A549 (cell line): Measurements from ENCODE around the gene SLC17A2. TPM values are rescaled to one million over a fixed set of nuclear protein-coding genes. Genes with fewer than 3 reads are reported as not detected.

Experiments
- ATAC-seq, 2 experiments: fragments of 200-7000 bp in 1 of 2; fragments of >200 bp in 1 of 2; cut with Nextera tagmentation in 1 of 2; cut with Tn5 transposase in 1 of 2; 3 replicates each; pipeline versions ENCODE4 v1.8.0 to v1.9.1; 2018 to 2020; ENCODE audit warnings: mild to moderate bottlenecking in 1 of 2, moderate library complexity in 1 of 2
- CTCF ChIA-PET: fragments of 300-600 bp; sonication (Branson Sonifier 250); formaldehyde crosslinking; extraction: SDS; loops from one replicate; lab custom pipeline; 2021; ENCODE audit warnings: antibody characterized with exemption, inconsistent platforms; lab: Yijun Ruan, JAX
- POLR2A ChIA-PET: fragments of 350-600 bp; formaldehyde crosslinking; extraction: SDS; loops from one replicate; lab custom pipeline; 2021; ENCODE audit warnings: antibody characterized with exemption, inconsistent platforms; lab: Yijun Ruan, JAX
- DNase-seq, 2 experiments: peaks; one replicate each; pipeline versions ENCODE4 v3.0.0 to v3.0.0-alpha.2; 2011 to 2016; ENCODE audit warnings: low read depth in 1 of 2, low spot score in 1 of 2
- FAIRE-seq: peaks from 2 replicates; lab custom pipeline; 2011; peaks lifted over from hg19 to GRCh38; lab: Jason Lieb, UNC
- H3K27ac ChIP-seq, 2 experiments: fragments of >200 bp; sonication (Bioruptor Twin); formaldehyde crosslinking; 3 replicates each; pipeline ENCODE4 v1.5.1; 2016 to 2017
- H3K4me1 ChIP-seq: fragments of >200 bp; sonication (Bioruptor Twin); formaldehyde crosslinking; 3 replicates; pipeline ENCODE4 v1.6.1; 2016
- H3K4me2 ChIP-seq: fragments of >200 bp; sonication (Bioruptor Twin); formaldehyde crosslinking; 3 replicates; pipeline ENCODE4 v1.6.1; 2016
- H3K4me3 ChIP-seq: fragments of >200 bp; sonication (Bioruptor Twin); formaldehyde crosslinking; 3 replicates; pipeline ENCODE4 v1.5.1; 2016
- H3K9me3 ChIP-seq: fragments of >200 bp; sonication (Bioruptor Twin); formaldehyde crosslinking; 3 replicates; pipeline ENCODE4 v1.6.1; 2016
- ATOH8 ChIP-seq: fragments of 250-450 bp; sonication (Bioruptor Pico); IDR thresholded peaks from 2 replicates; pipeline ENCODE4 v1.5.0; 2020; ENCODE audit warnings: low read depth, mild to moderate bottlenecking, moderate library complexity
- BCL3 ChIP-seq: fragments of >200 bp; sonication (Bioruptor Twin); formaldehyde crosslinking; IDR thresholded peaks from 3 replicates; pipeline ENCODE4 v1.6.1; 2016
- CBX2 ChIP-seq: fragments of 200-600 bp; sonication (generic); IDR thresholded peaks from 2 replicates; pipeline ENCODE4 v1.6.1; 2016; ENCODE audit warnings: low read depth, mild to moderate bottlenecking, borderline replicate concordance
- CEBPB ChIP-seq, 2 experiments: fragments of >200 bp in 1 of 2; sonication (Bioruptor Twin) in 1 of 2; formaldehyde crosslinking in 1 of 2; IDR thresholded peaks; 2 replicates each; pipeline ENCODE4 v1.6.1; 2012 to 2016
- EHF ChIP-seq: fragments of 250-450 bp; sonication (Bioruptor Pico); IDR thresholded peaks from 2 replicates; pipeline ENCODE4 v1.5.0; 2020; ENCODE audit warnings: mild to moderate bottlenecking
- EHMT2 ChIP-seq: fragments of 200-600 bp; sonication (generic); IDR thresholded peaks from 2 replicates; pipeline ENCODE4 v1.6.1; 2016; ENCODE audit warnings: antibody characterized with exemption, low read depth, mild to moderate bottlenecking, moderate library complexity
- ELK1 ChIP-seq: fragments of 150-350 bp; IDR thresholded peaks from 2 replicates; pipeline ENCODE4 v1.6.1; 2014; ENCODE audit warnings: low read depth, mild to moderate bottlenecking, low read length
- EP300 ChIP-seq, 2 experiments: fragments of >200 bp; sonication (Bioruptor Twin); formaldehyde crosslinking; IDR thresholded peaks; 2 replicates in 1 of 2; 3 replicates in 1 of 2; pipeline ENCODE4 v1.6.1; 2016 to 2017
- FOSL2 ChIP-seq, 2 experiments: fragments of 450-650 bp in 1 of 2; fragments of >200 bp in 1 of 2; sonication (Bioruptor Twin) in 1 of 2; formaldehyde crosslinking; IDR thresholded peaks; 2 replicates each; pipeline versions ENCODE4 v1.5.0 to v1.6.1; 2016 to 2020; ENCODE audit warnings: mild to moderate bottlenecking in 1 of 2, moderate library complexity in 1 of 2
- FOXS1 ChIP-seq: fragments of 250-450 bp; sonication (Bioruptor Pico); IDR thresholded peaks from 2 replicates; pipeline ENCODE4 v1.5.0; 2020; ENCODE audit warnings: mild to moderate bottlenecking, moderate library complexity
- GATA3 ChIP-seq: IDR thresholded peaks from 2 replicates; pipeline ENCODE4 v1.6.1; 2012; ENCODE audit warnings: borderline replicate concordance
- HES2 ChIP-seq: fragments of >200 bp; sonication (Bioruptor Twin); formaldehyde crosslinking; IDR thresholded peaks from 2 replicates; pipeline ENCODE4 v1.6.1; 2016
- HMGXB4 ChIP-seq: fragments of 250-450 bp; sonication (Bioruptor Pico); IDR thresholded peaks from 2 replicates; pipeline ENCODE4 v1.5.0; 2021; ENCODE audit warnings: mild to moderate bottlenecking, moderate library complexity, borderline replicate concordance
- JUN ChIP-seq, 2 experiments: fragments of >200 bp; sonication (Bioruptor Twin); formaldehyde crosslinking; IDR thresholded peaks; 2 replicates in 1 of 2; 3 replicates in 1 of 2; pipeline ENCODE4 v1.6.1; 2016 to 2017
- JUNB ChIP-seq: fragments of >200 bp; sonication (Bioruptor Twin); formaldehyde crosslinking; IDR thresholded peaks from 2 replicates; pipeline ENCODE4 v1.6.1; 2016
- KDM1A ChIP-seq: fragments of 200-600 bp; sonication (generic); IDR thresholded peaks from 2 replicates; pipeline ENCODE4 v1.6.1; 2016; ENCODE audit warnings: low read depth, mild to moderate bottlenecking
- KDM5A ChIP-seq: fragments of 200-600 bp; sonication (generic); IDR thresholded peaks from 2 replicates; pipeline ENCODE4 v1.6.1; 2016; ENCODE audit warnings: antibody characterized with exemption, mild to moderate bottlenecking
- MAZ ChIP-seq: fragments of 150-350 bp; IDR thresholded peaks from 2 replicates; pipeline ENCODE4 v1.6.1; 2014; ENCODE audit warnings: antibody characterized with exemption, low read depth, low read length, borderline replicate concordance
- NFE2L2 ChIP-seq: fragments of 150-350 bp; conservative IDR thresholded peaks from 2 replicates; pipeline ENCODE4 v1.6.1; 2014; ENCODE audit warnings: low read length
- NPAS2 ChIP-seq: fragments of 250-450 bp; sonication (Bioruptor Pico); IDR thresholded peaks from 2 replicates; pipeline ENCODE4 v1.8.0; 2022; ENCODE audit warnings: mild to moderate bottlenecking, moderate library complexity, borderline replicate concordance
- PBX3 ChIP-seq: IDR thresholded peaks from 2 replicates; pipeline ENCODE4 v1.6.1; 2012
- POLR2AphosphoS2 ChIP-seq: conservative IDR thresholded peaks from 2 replicates; pipeline ENCODE4 v1.6.1; 2012; ENCODE audit warnings: low read length, improper control_type of control experiment, inconsistent platforms
- REST ChIP-seq: fragments of 200-600 bp; sonication (generic); IDR thresholded peaks from 2 replicates; pipeline ENCODE4 v1.6.1; 2016; ENCODE audit warnings: antibody characterized with exemption, mild to moderate bottlenecking, moderate library complexity
- SMC3 ChIP-seq: fragments of >200 bp; sonication (Bioruptor Twin); formaldehyde crosslinking; IDR thresholded peaks from 3 replicates; pipeline ENCODE4 v1.6.1; 2018; ENCODE audit warnings: inconsistent platforms
- TP53 ChIP-seq: fragments of 250-450 bp; sonication (Bioruptor Pico); IDR thresholded peaks from 2 replicates; pipeline ENCODE4 v1.5.0; 2021; ENCODE audit warnings: mild to moderate bottlenecking, moderate library complexity
- ZC3H11A ChIP-seq: fragments of 450-650 bp; IDR thresholded peaks from 2 replicates; pipeline ENCODE4 v1.6.1; 2014; ENCODE audit warnings: antibody characterized with exemption, mild to moderate bottlenecking
- WGBS: methylation state at CpG from one replicate; pipeline ENCODE4 v1.1.6; 2017; ENCODE audit errors: missing lambda C conversion rate; 5-methylcytosine and 5-hydroxymethylcytosine counted together
- polyA plus RNA-seq, 4 experiments: library from polyadenylated mRNA; depleted of rRNA in 3 of 4; stranded (reverse); fragments of >200 nt; fragmentation: RNase III in 1 of 4; extraction: RNeasy Plus Mini Kit Qiagen cat#74134 plus additional on column Dnase treatment in 1 of 4; gene quantifications; 2 replicates in 3 of 4; 3 replicates in 1 of 4; pipeline ENCODE4 v1.2.3, GENCODE V29; 2011 to 2017

The SLC17A2 gene
- polyA plus RNA-seq, 2 of the 4 experiments (the other 2 are of a cell fraction): not detected

- CTCF ChIA-PET: interaction anchor here (1.1 to 1.4 kb wide), 2 partner anchors 97 to 663 kb away, joined by 3 to 4 read pairs; no protein-coding TSS in a partner anchor
- POLR2A ChIA-PET: no interaction called here
- FAIRE-seq (no peak), ATAC-seq (no peak), DNase-seq (no peak)
- WGBS: 97% methylated on average over 2 of the region's 2 CpGs
- no peak overlapping the region for H3K4me2 ChIP-seq
- H3K4me1 ChIP-seq: peaks cover 39% of the 10 kb centered on the region
- H3K4me3 ChIP-seq: no peak overlapping the region
- H3K9me3 ChIP-seq: no peaks in the 10 kb centered on the region
- peak overlapping the region in 1 of 2 experiments; percentile 20; a peak in 1 of 6 replicates for H3K27ac ChIP-seq
- TF ChIP-seq EHF (no peak), NPAS2 (CRISPR knock-in tag) (no peak), FOXS1 (CRISPR knock-in tag) (no peak)
Observed at GRCh38 chr6:25886066-25886465, 44.4 kb downstream of the SLC17A2 start.

- peak overlapping the region; percentile 43 for H3K4me2 ChIP-seq
- H3K9me3 ChIP-seq: no peaks in the 10 kb centered on the region
- H3K4me3 ChIP-seq: no peak overlapping the region
- FAIRE-seq (peak; percentile 36), DNase-seq (peak; percentile 6 to 74), ATAC-seq (peak; percentile 78 to 87)
- WGBS: 14% methylated on average over 2 of the region's 2 CpGs
- ChIA-PET POLR2A (no interaction called here), CTCF (no interaction called here)
- peaks cover 26% of the 10 kb centered on the region for H3K4me1 ChIP-seq
- H3K27ac ChIP-seq: peak overlapping the region; percentile 79 to 88
- TF ChIP-seq FOSL2 (IDR thresholded peaks at IDR 0.05) (peak; percentile 60), FOSL2 (CRISPR knock-in tag; IDR thresholded peaks at IDR 0.05) (peak; percentile 56), NFE2L2 (no peak), ZC3H11A (no peak), HMGXB4 (CRISPR knock-in tag) (no peak), NPAS2 (CRISPR knock-in tag) (no peak), EHF (no peak), TP53 (CRISPR knock-in tag) (no peak), SMC3 (0 out of 3 replicates have a peak, but pooled peaks have one; percentile 10), GATA3 (0 out of 2 replicates have a peak, but pooled peaks have one; percentile 19), CBX2 (no peak), HES2 (peak; percentile 47; the same call in 1 of the 2 replicates), ATOH8 (no peak), ELK1 (no peak), EP300 (IDR thresholded peaks at IDR 0.05) (peak; percentile 57 to 75; a peak in 3 of 5 replicates), POLR2AphosphoS2 (no peak), PBX3 (no peak), REST (no peak), JUN (IDR thresholded peaks at IDR 0.05) (peak; percentile 50 to 67; a peak in 3 of 5 replicates), KDM5A (no peak), BCL3 (0 out of 3 replicates have a peak, but pooled peaks have one; percentile 52), MAZ (no peak), EHMT2 (no peak), KDM1A (no peak), JUNB (peak; percentile 69), CEBPB (IDR thresholded peaks at IDR 0.05) (peak; percentile 58 to 76; a peak in 3 of 4 replicates)
Observed at GRCh38 chr6:25883991-25884390, 46.5 kb downstream of the SLC17A2 start.
